22Rv1 (cell line): ENCODE measurements around the gene CDIPT.

Experiments used
- CTCF ChIP-seq: fragments of 450-650 bp; IDR thresholded peaks from 2 replicates; pipeline ENCODE4 v1.5.1; 2017; ENCODE audit warnings: mild to moderate bottlenecking
- ZFX ChIP-seq: fragments of 450-650 bp; IDR thresholded peaks from 2 replicates; pipeline ENCODE4 v1.6.1; 2017; ENCODE audit warnings: antibody characterized with exemption, borderline replicate concordance

- TF ChIP-seq CTCF (no peak), ZFX (no peak)
Measured at GRCh38 chr16:29883987-29884386, 21.0 kb upstream of the CDIPT start.
